ENCODE results near the gene GSDME.

GRCh38 chr7:24729365-24730017 lies 27.8 kb downstream of the GSDME start:
- no peak for TF ChIP-seq CTCF (IDR thresholded peaks at IDR 0.05)
- no peak for TF ChIP-seq POLR2A (IDR thresholded peaks at IDR 0.05)
